LNCaP clone FGC (cell line): ENCODE results near the gene GARS1.
"Not testable (repeated sequence)": the region's sequence is repeated elsewhere in the genome, so short reads cannot be mapped to it uniquely, and the experiment has no call there.

Experiments
- DNase-seq: peaks from one replicate; pipeline ENCODE4 v3.0.0-alpha.2; 2011; ENCODE audit warnings: low read depth
- H3K4me3 ChIP-seq: 2 replicates; pipeline ENCODE4 v1.5.1; 2011; ENCODE audit warnings: mild to moderate bottlenecking, low read depth, low read length, control low read depth
- CTCF ChIP-seq: IDR thresholded peaks from 2 replicates; pipeline ENCODE4 v1.5.1; 2012; ENCODE audit warnings: mild to moderate bottlenecking; ENCODE audit not compliant: control insufficient read depth, insufficient read depth; ENCODE audit errors: extremely low read depth

GARS1 gene

GRCh38 chr7:30562498-30562897, 32.2 kb upstream of the GARS1 start:
- H3K4me3 ChIP-seq: no peak overlapping the region
- no peak for DNase-seq
- TF ChIP-seq CTCF: peak; percentile 17

- no peak overlapping the region for H3K4me3 ChIP-seq
- no peak for TF ChIP-seq CTCF
- no peak for DNase-seq
These were observed 31.8 kb upstream of the GARS1 start for GRCh38 chr7:30562909-30563308.

GRCh38 chr7:30563326-30563942, 31.2 kb upstream of the GARS1 start:
- no peak for DNase-seq
- no peak for TF ChIP-seq CTCF
- no peak overlapping the region for H3K4me3 ChIP-seq

- peak; percentile 89 for TF ChIP-seq CTCF
- DNase-seq: peak; percentile 62
These were observed 30.3 kb upstream of the GARS1 start for GRCh38 chr7:30564243-30564892.

DNA sequence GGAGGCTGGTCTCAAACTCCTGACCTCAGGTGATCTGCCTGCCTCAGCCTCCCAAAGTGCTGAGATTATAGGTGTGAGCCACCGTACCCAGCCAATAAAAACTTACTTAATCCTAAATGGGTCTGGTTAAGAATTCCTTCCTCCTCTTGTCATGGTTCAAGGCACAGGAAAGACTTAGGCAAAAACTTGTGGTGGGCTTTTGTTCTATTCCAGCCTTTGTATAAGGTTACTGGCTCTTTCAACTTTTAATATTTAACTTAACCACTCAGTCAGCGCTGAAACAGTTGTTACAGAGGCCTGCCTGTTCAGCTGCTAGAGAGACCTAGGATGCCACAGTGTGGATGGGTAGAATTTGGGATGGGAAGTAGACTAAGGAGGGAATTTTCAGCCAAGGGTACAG, 28.1 kb upstream of the GARS1 start:
- no peak for TF ChIP-seq CTCF
- no peak for DNase-seq
- H3K4me3 ChIP-seq: no peak overlapping the region

More at GRCh38 chr7:30564243-30564892, 30.3 kb upstream of the GARS1 start:
- H3K4me3 ChIP-seq: no peak overlapping the region

GRCh38 chr7:30567081-30567480, 27.6 kb upstream of the GARS1 start:
- no peak overlapping the region for H3K4me3 ChIP-seq
- TF ChIP-seq CTCF: no peak
- no peak for DNase-seq

GRCh38 chr7:30570238-30570637, 24.4 kb upstream of the GARS1 start:
- not testable (repeated sequence) for DNase-seq, H3K4me3 ChIP-seq
